Non-pigmented ciliary epithelial cell (primary cell): Measurements from ENCODE around the gene LRRC52.

Experiments
- DNase-seq: peaks from one replicate; pipeline ENCODE4 v3.0.0-alpha.2; 2010; ENCODE audit warnings: low read depth

LRRC52 gene

GRCh38 chr1:165543532-165544438 is at the start of gene LRRC52:
Gene LRRC52 (plus strand): TSS chr1:165544000. CDS start chr1:165544297, 297 bp downstream.
- no peak for DNase-seq

DNA sequence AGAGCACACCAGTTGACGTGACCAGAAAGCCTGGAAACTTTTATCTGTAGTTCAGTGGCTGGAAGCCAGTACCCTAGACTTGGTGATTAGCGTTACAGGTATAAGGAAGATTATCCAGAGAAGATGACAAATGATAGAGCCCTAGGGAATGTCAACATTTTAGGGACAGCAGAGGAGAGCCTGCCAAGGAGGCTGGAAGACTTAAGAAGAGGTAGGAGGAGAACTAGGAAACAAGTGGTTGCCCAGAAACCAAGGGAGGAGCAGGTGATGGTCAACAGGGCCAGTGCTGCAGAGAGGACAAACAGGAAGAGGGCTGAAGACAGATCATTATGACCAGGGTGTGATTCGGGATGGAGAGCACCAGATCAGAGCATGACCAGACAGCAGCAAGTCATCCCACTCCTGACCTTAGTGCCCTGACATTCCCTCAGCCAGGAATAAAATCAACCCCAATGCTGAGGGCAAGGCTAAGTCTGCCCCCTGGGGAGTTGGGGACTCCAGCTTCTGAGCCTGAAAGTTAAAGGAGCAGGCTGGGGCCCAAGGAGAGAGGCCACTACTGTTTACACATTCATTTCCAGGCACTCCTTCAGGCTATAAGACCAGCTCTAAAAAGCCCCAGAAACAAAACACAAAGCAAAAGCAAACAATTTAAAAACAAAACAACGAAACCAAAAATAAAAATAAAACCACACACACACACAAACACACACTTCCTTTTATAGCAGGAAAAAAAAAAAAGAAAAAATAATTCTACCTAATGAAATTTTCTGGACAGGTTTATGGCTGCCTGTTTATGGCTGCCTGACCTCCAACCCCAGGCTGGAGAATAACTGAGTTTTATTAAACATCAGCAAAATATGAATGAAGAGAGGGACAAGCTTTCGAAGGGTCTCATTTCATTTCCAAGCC is 48.6 kb upstream of the LRRC52 start:
- no peak for DNase-seq

DNA sequence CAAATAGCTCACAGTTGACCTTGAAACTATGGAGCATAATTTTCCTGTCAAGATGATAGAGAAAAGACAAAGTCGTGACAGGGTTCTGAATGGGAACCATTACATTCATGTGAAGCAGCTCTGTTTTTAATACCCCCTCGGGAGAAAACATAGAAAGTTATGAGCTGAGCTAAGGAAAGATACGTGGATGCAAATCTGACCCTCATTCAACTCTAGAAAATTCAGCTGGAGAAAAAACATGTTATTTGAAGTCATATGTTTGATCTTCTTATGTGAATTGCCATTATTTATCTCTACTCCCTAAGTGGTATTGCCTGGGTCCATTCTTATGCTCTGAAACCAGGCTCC is 48.0 kb upstream of the LRRC52 start:
- DNase-seq: no peak

DNA sequence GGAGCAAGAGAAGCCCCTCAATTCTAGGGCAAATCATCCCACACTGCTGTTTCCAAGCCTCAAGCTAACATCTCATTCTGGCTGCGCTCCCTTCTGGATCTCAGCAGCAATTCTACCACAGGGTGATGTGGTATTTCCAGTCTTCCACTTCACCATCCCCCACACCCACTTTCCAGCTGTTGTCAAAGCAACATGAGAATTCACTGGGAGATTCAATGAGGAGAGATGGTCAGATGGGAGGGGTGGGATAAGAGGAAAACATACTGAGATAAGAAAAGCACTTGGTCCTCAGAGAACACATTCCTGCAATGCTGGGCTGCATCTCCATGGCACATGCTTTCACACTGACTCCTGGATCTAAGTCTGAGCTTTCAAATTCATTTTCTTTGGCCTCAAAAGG is 47.3 kb upstream of the LRRC52 start:
- no peak for DNase-seq

GRCh38 chr1:165497069-165498013 is 46.5 kb upstream of the LRRC52 start:
- DNase-seq: no peak

DNA sequence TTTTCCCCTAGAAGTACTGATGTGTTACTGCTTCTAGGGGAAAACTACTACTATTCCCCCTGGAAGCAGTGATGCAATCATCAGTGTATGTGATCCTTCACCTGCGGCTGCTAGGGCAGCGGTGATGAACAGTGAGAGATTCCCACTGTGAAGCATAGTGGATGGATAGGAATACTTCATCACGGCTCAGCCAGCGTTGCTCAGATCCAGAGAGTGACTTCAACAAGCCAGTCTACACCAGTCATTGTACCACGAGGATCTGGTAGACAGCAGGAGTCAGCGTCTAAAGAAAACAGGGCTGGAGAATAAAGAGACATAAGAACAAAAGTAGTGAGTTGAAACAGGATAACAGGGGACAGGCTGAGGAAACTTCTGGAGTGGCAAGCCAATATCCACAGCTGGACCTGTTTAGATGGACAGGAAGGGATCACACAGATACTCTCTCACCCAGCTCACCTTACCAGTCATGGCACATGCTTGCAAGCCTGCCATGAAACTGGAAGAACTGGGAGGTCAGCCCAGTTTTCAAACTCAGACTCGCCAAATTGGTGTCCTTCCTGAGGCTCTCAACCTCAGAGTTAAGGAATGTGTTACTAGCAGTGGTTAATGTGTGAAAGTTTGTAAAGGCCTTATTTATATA is 42.4 kb upstream of the LRRC52 start:
- DNase-seq: no peak

- no peak for DNase-seq
Observed at GRCh38 chr1:165501970-165502348, 41.8 kb upstream of the LRRC52 start.

DNA sequence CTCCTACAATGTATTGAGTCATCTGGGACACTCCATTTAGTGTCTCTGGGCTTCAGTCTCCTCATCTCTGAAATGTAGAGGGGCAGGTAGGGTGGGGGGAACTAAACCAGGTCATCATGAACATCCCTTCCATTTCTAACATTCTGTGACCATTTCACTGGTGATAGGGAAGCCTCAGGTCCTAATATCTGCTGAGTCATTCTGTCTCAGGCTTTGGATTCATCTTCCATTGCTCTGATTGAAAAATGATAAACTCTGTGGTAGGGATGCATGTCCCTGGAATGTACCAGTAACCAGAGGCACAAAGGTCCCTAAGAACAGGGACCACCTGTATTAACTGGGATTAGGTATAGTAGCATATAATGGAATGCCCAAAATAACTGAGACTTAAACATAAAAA is 36.2 kb upstream of the LRRC52 start:
- DNase-seq: no peak

DNA sequence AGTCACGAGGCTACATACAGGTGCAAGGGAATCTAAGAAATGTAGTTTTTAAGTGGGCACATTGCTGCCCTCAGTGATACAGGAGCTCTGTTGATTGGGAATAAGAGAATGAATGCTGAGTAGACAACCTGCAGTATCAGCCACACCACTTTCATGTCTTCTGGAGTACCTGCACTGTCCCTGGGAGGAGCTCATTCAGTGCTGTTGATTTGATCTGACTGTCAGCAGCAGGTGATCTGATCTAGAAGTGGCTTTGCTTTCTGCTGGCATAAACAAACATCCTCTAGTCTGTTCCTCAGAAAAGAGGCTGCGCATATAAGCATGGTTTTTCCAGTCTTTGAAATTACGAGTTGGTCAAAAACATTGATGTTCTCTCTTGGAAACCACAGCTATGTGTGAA is 35.5 kb upstream of the LRRC52 start:
- DNase-seq: no peak

DNA sequence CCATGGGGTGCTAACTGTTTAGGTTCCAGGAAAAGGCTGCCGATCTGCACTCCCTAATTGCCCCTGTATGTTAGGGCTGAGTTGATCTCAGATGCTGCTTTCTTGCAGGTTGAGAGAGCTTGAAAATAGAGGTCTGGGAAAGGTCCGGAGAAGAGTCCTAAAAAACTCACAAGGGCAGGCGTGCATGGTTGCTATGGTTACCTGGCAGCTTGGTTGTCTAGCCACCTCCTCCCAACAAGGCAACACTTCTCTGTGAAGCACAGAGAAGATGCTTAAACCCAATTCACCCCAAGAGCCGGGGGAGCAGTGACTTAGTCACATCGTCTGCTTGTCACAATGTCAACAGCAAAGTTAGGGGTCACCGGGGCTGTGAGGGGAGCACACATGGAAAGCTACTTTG is 31.0 kb upstream of the LRRC52 start:
- DNase-seq: no peak

DNA sequence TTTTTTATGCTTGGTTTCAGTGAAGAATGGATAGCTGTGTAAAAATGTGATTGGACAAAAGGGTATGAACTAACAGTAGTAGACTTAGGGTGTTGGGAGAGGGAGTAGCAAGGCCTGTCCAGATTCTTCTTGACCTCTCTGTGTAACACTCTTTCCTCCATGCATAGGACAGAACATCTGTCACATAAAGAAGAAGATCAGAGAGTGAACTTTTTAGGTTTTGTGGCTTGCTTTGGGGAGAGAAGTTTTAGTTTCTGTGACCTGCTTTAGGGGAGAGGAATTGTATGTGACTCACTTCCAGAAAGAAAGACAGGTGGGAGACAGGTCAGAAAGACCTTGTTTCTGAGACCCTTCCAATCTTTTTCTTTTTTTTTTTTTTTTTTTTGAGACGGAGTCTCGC is 27.3 kb upstream of the LRRC52 start:
- DNase-seq: no peak

- DNase-seq: no peak
Observed at GRCh38 chr1:165520646-165521045, 23.2 kb upstream of the LRRC52 start.

DNA sequence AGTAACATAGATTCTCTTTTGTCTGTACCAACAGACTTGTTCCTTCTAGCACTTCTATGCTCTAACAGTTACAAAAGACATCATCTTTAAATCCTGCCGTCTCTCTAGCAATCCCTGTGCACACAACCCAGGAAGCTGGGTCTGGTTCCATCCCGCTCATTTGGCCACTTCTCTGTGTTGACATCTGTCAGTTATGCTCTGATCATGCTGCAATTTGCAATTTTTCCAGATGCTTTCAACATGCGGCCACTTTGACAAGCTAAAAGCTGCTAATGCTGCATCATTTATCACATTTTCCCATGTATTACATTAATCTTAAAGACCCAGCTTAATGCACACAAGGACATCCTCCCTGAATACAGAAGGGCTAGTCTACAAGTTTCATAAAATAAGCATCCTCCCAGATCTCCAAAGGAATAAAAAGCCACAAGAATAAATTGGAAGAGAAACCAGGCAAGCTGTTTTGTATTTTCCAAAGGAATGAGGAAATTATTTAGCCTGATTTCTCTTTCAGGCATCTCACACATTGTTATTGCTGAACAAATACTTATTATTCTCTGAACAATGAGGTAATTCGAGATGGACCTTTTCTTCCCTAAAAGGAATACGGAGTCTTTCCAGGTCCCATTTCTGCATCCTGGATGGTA is 19.0 kb upstream of the LRRC52 start:
- no peak for DNase-seq

GRCh38 chr1:165525708-165526107 is 18.1 kb upstream of the LRRC52 start:
- DNase-seq: no peak

- DNase-seq: no peak
Observed at GRCh38 chr1:165527251-165528007, 16.4 kb upstream of the LRRC52 start.

GRCh38 chr1:165531021-165531420 is 12.8 kb upstream of the LRRC52 start:
- no peak for DNase-seq

DNA sequence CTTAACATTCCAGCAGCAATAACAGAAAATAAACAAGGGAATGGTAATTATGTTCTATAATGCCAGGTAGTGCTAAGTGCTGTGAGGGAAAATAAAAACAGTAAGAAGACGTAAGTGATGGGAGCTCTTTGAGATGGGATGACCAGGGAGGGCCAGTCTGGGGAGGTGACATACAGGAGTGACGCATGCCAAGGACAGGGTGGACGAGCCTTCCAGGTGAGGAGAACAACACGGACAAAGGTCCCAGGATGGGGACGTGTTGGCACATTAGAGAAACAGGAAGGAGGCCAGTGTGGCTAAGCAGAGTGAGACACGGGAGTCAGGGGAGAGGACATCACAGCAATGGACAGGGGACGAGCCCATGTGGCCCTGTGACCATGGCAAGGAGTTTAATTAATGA is 11.7 kb upstream of the LRRC52 start:
- no peak for DNase-seq

DNA sequence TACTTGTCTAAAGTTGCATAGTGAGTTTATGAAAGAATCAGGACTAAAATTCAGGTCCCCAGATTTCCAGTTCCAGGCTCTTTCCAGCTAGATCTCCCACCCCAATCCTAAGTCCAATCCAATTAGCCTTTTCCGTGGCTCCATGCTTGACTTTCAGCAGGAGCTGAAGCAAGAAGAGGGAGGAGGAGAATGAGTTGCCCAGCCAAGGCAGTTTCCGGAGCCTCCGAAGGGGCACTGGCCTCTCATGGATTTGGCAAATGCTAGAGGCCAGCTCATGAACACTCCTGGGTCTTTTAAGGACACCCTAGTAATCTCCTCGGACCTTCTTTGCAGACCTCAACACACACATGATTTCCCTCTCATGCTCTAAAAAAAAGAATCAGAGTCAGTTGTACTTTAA is 10.5 kb upstream of the LRRC52 start:
- DNase-seq: no peak

DNA sequence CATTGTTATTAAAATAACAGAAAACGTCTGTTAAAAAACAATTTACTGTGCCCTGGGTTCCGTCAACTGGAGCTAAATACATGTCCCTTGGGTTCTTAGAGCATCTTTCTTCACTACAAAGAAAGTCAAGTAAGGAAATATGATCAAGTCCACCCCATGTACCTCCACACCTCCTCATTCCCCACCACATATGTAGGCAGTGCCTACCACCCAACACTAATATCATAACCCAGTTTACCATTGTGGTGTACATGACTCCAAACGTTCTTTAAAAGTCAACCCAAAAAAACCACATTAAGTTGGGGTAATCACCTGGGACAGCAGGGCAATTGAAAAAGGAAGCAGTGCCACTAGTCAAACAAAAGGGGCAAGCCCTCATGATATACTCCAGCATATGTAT is 7.8 kb upstream of the LRRC52 start:
- DNase-seq: no peak
